Activated CD4-positive, alpha-beta T cell treated with anti-CD3 and anti-CD28 coated beads, Interleukin-2, amount 50 U/mL, for 48 hours (primary cell): Measurements from ENCODE around the gene WBP11.

Experiments used
- DNase-seq, 2 experiments: peaks; one replicate each; pipeline ENCODE4 v3.0.0-alpha.2; 2020

WBP11 gene

GRCh38 chr12:14803011-14803829 lies at the start of gene WBP11, which contains the start of gene C12orf60:
Gene WBP11 (minus strand): TSS chr12:14803478. CDS start chr12:14801383, 2,095 bp downstream.
Gene C12orf60 (plus strand): TSS chr12:14803670. CDS start chr12:14822936, 19,266 bp downstream.
- peak; percentile 84 to 90 for DNase-seq

- no peak for DNase-seq
These were observed 49.6 kb upstream of the WBP11 start for GRCh38 chr12:14852880-14853279.

DNA sequence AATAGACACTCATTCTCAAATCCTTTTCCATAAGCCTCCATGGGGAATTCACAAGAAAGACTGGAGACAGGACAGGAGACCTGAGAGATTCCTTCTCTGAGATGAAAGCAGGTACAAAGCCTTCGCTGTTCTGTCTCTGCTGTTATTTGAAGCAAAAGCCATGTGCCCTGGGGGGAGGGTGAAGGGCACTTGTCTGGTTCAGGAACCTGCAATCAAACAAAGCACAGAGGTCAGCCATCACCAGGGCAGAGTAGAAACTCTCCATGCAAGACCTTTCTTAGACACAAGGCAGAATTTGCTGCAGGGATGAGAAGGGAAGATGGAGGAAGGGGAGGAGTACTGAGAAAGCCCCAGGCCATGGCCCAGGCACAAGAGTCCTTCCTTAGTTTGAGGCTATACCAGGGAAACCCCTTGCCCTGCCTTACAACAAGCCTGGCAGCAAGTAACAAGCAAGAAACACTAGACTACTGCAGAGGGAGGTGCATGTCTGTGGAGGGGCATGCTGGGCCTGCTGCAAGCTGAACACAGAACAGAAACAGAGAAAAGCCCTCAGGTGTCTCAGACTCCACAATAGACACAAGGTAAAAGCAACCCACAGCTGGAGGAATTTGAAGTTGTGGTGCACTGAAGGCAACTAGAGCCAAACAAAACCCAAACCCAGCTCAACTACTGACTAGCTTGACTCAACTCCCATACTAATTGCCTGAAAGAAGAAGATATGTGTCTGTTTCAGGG lies 47.8 kb upstream of the WBP11 start:
- DNase-seq = no peak

GRCh38 chr12:14849661-14850060 lies 46.4 kb upstream of the WBP11 start:
- no peak for DNase-seq

DNA sequence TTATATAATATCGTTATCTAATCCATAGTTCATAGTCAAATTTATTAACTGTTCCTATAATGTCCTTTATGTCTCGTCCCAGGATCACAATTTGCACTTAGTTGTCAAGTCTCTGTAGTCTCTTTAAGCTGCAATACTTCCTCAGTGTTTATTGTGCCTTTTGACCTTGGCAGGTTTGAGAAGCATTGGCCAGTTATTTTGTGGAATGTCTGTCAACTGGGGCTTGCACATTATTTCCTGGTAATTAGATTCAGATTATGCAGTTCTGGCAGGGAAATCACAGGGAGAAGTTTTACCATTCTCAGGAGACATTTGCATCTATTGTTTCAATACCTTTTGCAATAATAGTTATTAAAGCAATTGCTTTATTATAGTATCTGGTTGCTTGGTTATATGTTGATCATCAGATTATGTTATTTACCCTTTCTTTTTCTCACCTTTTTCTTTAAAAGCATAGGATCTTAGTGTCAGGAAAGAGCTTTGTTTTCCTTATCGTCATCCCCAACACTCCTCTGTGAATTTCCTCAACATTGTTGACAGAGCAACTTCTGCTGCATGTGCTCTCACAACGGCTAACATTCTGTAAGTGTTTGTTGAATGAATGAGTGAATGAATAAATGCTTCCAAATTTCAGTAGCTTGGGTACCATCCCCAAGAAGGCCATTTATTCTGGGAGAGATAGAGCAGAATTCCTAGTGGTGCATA lies 43.8 kb upstream of the WBP11 start:
- no peak for DNase-seq

DNA sequence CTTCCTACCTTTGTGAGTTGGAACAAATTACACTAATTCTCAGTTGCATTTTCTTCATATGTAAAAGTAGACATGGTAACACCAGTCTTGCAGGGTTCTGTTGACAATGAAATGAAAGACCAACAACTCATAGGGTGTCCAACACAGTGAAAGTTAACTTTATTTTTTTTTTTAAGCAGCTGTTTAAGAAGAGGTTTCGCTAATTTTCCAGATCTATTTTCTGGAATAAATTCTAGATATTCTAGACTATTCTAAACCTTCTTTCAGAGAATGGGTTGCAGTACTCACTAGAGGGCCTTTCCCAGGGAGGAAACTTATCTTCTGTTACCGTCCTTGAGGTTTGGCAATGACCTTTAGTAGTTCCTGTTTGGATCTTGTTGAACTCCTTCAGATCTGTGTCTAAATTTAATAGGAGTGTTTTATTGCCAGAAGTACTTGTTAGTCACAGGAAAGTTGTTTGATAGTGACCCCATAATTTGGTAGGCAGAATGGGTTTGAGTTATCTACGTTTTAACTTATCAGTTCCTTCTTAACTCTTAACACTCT lies 42.8 kb upstream of the WBP11 start:
- no peak for DNase-seq

- DNase-seq = peak; percentile 33 to 46
These were observed 42.1 kb upstream of the WBP11 start for GRCh38 chr12:14845350-14845750.

DNA sequence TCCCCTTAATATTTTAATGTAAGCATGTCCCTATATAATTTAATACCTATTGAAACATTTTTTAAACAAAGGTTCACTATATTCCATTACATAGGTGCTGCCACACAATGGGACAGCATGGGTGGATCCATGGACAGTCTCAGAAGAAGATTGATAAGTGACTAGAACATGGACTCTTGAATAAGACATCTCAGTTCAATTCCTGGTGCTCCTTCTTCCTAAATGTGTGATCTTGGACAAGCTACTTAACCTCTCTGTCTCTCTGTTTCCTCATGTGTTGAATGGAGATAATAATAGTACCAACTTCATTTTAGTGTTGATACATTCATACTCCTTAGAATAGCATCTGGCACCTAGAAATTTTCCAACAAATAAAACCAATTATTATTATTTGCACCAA lies 41.1 kb upstream of the WBP11 start:
- DNase-seq = no peak

- DNase-seq = no peak
These were observed 40.2 kb upstream of the WBP11 start, which contains the start of gene ART4 for GRCh38 chr12:14843425-14843887. Gene ART4 (minus strand): TSS chr12:14843526. CDS start chr12:14843113, 413 bp downstream.

DNA sequence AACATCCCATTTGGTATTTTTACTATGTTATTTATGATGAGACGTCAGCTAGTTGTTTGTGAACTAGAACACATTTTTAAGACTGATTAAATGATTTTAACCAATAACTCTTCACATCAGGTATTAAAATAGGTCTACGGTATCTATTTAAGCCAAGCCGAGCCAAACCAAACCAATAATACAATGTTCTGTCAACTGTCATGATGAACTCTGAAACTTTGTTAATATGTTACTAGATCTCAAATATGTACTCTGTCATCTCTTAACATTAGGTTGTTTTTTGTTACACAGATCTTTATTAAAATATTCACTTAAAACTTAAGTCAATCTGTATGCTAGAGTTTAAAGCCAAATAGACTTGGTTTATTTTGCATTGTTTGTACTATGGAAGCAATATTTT lies 39.0 kb upstream of the WBP11 start:
- no peak for DNase-seq

GRCh38 chr12:14841761-14842160 lies 38.5 kb upstream of the WBP11 start:
- no peak for DNase-seq

GRCh38 chr12:14840616-14841015 lies 37.3 kb upstream of the WBP11 start:
- DNase-seq = no peak

DNA sequence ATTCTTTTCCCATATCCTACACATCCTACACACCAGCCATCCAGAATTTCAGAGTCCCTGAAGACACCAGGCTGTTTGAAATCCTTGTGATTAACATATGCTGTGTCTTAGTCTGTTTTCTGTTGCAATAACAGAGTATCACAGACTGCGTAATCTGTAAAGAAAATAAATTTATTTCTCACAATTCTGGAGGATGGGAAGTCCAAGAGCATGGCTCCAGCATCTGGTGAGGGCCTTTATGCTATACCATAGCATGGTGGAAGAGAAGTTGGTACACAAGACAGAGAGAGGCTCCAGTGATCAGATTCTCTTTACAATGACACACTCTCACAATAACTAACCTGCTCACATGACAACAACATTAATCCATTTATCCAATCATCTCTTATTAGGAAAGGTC lies 36.0 kb upstream of the WBP11 start:
- no peak for DNase-seq

DNA sequence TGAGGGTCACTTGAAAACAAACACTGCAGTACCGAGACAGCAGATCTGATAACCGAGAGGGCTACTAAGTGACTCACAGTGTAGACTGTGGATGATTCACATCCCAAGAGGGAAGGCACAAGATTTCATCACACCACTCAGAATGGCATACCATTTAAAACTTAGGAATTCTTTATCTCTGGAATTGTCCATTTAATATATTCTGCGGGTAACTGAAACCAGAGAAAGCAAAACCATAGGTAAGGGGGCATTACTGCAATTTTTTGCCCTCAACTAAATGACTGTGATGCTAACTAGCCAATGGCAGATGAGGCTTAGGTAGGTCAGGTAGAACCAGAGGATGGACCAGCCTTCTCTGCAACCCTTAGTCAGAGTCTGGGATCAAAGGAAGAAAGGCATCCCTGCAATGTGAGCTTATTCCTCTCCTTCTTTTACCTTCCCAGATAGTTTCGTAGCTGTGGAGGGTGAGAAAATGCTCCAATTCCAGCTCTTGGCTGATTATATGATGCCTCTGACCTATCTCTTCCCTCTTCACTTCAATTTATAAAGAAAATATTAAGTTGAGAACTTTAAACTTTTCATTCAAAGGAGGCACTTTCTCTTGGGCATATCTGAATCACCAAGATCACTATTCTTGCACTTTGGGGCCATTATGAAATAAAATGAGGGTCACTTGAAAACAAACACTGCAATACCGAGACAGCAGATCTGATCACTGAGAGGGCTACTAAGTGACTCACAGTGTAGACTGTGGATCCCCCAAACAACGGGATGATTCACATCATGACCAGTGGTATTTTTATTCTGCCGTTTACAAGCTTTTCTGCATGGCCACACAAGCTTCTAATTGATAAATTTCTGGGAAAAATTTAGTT lies 33.3 kb upstream of the WBP11 start:
- no peak for DNase-seq

DNA sequence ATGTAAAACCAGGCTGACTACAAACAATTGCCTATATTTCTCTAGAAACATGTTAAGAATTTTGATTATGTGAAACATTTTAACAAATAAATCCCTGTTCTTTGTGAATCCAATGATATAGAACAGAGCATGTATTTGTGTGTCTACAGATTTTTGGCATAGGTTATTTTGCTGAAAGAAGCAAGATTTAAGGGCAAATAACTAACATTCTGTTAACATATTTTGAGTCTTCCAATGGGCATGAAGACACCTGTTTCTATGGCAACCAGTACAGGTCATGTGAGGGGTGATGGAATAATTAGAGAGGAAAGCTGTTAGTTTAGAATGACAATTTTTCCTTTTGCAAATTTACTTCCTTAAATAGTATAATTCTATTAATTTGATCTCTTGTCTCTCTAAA lies 31.2 kb upstream of the WBP11 start:
- DNase-seq = no peak

- DNase-seq = no peak
These were observed 30.7 kb upstream of the WBP11 start for GRCh38 chr12:14833952-14834351.

GRCh38 chr12:14833336-14833735 lies 30.1 kb upstream of the WBP11 start:
- DNase-seq = no peak

GRCh38 chr12:14828892-14829291 lies 25.6 kb upstream of the WBP11 start:
- no peak for DNase-seq

DNA sequence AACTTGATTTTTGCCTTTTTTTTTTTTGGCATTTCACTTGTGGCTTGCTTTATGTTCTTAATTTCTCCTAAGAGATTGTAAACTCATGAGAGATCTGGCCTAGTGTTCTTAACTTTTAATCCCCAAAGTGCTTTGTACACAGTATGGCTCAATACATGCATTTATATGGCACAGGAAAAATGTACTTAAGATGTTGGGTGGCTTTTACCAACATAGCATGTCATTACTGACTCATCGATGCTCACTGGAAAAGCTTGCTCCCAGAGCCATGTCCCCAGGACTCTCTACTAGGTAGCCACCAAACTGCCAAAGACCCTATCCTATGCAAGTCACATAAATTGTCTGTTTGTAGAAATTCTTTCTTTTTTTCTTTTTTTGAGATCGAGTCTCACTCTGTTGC lies 23.8 kb upstream of the WBP11 start:
- DNase-seq = no peak

DNA sequence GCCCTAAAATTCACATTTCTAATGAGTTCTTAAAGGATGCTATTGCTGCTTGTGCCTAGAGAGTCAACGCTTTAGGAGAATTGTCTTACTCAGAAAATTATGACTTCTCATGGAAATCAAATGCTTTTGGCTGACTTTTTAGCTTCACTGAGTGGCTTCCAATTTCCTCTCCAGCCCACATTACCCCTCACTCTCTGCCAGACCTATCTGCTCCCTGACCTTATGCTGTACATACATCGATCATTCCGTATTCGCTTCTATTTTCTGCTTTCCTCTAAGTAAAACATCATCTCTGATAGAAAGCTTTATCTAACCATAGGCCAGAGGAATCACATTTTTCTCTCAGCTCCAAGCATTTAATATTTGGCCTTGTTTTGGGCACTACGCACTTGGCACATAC lies 23.2 kb upstream of the WBP11 start:
- no peak for DNase-seq

DNA sequence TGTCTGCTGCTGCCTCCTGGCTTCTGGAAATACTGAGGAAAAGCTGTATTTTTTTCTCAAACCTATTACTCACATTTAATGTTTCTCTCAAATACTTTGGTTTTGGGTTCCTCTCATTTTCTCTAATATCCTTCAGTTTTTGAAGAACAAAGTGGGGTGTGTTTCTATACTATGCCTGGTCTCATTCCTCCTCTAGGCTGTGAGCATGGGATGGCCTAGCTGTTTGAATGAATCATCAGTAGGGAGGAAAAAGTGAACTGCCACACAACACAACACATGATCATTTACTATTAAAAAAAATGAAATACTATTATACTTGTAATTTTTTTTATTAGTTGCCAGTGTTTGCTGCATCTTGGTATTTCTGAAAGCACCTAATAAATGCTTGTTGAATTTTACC lies 22.0 kb upstream of the WBP11 start:
- DNase-seq = no peak
